Peyer's patch (tissue), 4 donors: ENCODE data around the gene PCDHGB6.
"Not testable (repeated sequence)": the region's sequence is repeated elsewhere in the genome, so short reads cannot be mapped to it uniquely, and the experiment has no call there.

Experiments used
- CTCF ChIP-seq, 6 experiments: fragments of 450-650 bp in 4 of 6; fragments of 200-600 bp in 2 of 6; sonication (generic) in 1 of 6; IDR thresholded peaks; one replicate each; pipeline ENCODE4 v1.5.1; 2017 to 2019; ENCODE audit warnings: antibody characterized with exemption in 6 of 6, mild to moderate bottlenecking in 3 of 6, moderate library complexity in 1 of 6
- POLR2A ChIP-seq, 2 donors: fragments of 450-650 bp; IDR thresholded peaks; one replicate each; pipeline ENCODE4 v1.5.1; 2017; ENCODE audit warnings: antibody characterized with exemption in 2 of 2, mild to moderate bottlenecking in 2 of 2, moderate library complexity in 2 of 2

GRCh38 chr5:141407790-141408505 is at the start of gene PCDHGB6:
- TF ChIP-seq POLR2A (IDR thresholded peaks at IDR 0.05) = not testable (repeated sequence)
- peak in 4 of 6 experiments; percentile 25 to 53 (median 46) for TF ChIP-seq CTCF (IDR thresholded peaks at IDR 0.05)
